ENCODE data around the gene GPR6.

Gene GPR6

GRCh38 chr6:109998159-109998785 is 20.2 kb downstream of the GPR6 start:
- in situ Hi-C loops (cut with MboI; ENCODE audit: low sequenced_read_pairs): no loop called here

DNA sequence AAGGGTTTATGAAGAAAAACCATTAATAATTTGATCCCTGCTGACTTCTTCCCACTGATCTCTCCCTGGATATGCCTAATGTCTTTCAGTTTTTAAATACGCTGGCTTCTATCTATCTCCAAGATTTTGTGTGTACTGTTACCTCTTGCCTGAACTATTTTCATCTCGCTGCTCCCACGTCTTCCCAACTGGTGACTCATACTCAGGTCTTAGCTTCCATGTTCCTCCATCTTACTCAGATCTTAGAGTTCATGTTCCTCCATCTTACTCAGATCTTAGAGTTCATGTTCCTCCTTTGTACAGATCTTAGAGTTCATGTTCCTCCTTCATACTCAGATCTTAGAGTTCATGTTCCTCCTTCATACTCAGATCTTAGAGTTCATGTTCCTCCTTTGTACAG is 21.6 kb downstream of the GPR6 start:
- in situ Hi-C loops (cut with MboI; ENCODE audit: low sequenced_read_pairs): no loop called here

GRCh38 chr6:110002676-110003075 is 24.6 kb downstream of the GPR6 start:
- in situ Hi-C loops (cut with MboI; ENCODE audit: low sequenced_read_pairs): no loop called here

DNA sequence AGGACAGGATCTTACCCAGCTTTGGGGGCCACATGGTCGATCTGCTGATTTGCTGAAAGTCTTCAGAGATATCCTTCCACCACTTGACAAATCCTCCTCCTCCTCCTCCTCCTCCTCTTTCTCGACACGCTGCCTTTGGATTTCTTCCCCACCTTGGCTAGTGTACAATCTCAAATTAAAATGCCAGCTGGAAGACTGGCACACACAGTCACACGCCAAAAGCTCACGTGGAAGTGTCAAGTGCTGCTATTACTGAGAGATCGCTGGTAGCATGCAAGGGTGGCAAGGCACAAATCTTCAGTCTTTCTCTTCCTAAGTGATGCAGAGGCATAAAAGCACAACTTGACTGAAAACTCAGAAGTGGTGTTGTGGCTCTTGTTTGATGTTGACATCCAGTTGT is 35.3 kb downstream of the GPR6 start:
- in situ Hi-C loops (cut with MboI; ENCODE audit: low sequenced_read_pairs): no loop called here

- in situ Hi-C loops (cut with MboI; ENCODE audit: low sequenced_read_pairs): no loop called here
These were observed 37.1 kb downstream of the GPR6 start for GRCh38 chr6:110015206-110015605.

DNA sequence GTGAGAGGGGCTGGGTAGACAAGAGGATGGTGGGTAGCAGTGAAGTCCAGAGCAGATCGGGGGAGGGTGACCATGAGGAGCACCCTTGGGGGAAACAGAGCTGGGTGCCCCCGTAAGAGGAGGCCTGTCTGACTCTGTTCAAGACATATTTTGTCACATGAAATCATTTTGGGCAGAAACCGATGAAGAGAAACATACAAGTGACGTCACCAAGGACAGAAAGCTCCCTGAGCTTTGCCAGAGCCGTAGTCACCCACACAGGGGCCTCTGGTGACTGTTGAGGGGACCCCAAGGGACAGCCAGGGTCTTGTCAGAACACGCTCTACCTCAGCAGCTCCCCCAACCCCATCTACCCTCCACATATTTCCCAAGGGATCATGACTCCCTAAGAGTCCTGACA is 39.2 kb downstream of the GPR6 start:
- in situ Hi-C loops (cut with MboI; ENCODE audit: low sequenced_read_pairs): no loop called here

- in situ Hi-C loops (cut with MboI; ENCODE audit: low sequenced_read_pairs): no loop called here
These were observed 39.8 kb downstream of the GPR6 start for GRCh38 chr6:110017946-110018345.

DNA sequence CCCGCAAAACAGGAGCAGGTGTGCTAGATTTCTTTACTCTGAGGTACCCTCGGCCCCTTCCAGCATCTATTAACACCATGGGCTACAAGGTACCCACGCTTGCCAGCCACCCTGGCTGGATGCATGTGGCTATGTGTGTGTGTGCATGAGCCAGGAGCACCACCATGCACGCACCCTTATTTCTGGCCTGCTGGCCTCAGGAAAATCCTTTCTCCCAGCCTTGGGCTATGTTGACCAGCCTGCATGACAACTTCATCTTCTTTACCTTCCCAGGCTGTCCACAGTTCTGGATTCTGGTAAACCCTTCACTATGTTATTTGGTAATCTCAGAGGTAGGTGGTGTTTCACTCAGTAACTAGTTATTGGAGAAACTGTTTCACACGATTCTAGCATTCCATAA is 40.4 kb downstream of the GPR6 start:
- in situ Hi-C loops (cut with MboI; ENCODE audit: low sequenced_read_pairs): no loop called here

DNA sequence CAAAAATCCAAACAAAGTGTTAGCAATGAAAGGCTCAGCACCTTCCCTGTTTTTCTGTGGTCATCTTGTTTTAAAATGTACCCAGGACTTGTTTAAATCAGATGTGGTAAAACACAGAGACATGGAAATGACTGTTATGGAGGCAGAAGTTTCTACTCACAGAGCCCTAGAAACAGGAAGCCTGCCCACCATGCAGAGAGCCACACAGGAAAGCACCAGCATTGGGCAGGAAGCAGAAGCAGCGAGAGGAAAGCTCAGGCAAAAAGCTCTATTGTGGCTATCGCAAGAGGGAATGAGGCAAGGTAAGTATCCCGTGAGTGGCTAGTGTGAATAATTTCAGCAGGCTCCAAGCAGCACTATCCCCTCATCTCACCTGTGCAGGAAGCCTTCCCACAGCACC is 42.8 kb downstream of the GPR6 start:
- in situ Hi-C loops (cut with MboI; ENCODE audit: low sequenced_read_pairs): no loop called here

- in situ Hi-C loops (cut with MboI; ENCODE audit: low sequenced_read_pairs): loop anchor here (25.0 kb wide), 1 partner anchor 842 kb away; no protein-coding TSS in a partner anchor
These were observed 51.0 kb downstream of the GPR6 start for GRCh38 chr6:110029144-110029543.
